ENCODE measurements around the gene USP27X.

The USP27X gene

DNA sequence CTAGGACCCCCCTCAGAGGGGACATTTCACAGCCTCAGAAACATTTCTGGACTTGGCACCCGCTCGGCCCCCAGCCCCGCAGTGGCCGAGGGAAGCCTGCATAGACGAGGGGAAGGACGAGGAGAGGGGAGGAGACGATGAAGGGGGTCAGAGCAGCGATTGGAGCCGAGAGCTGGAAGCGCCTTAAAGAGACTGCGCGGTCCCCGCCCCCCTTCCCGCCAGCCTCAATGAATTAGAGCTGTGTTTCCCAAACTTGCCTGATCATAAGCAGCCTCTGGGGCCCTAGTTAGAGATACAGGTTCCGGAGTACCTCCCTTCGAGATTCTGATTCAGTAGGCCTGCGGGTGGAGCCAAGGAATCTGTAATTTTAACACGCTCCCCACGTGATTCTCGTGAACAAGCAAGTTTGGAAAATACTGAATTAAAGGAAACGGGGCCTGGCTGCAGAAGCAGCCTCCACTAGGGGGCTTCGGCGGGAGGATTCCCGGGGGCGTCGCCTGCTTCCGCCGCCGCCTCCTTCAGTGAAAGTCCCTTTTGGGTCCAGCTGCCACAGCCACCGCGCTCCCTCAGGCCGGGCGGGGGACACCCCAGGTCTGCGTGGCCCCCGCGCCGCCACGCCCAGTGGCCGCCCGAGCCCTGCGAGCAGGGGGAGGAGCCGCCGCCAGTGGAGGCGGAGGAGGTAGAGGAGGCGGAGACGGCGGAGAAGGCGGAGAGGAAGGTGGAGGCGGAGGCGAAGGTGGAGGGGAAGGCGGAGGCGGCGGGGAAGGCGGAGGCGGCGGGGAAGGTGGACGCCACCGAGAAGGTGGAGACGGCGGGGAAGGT is at the start of gene USP27X:
USP27X (plus strand) TSS at position 651 of the 822 bp plus-strand sequence. CDS start 824 bp downstream, outside the sequence.
- DNase-seq = peak; percentile 54

DNA sequence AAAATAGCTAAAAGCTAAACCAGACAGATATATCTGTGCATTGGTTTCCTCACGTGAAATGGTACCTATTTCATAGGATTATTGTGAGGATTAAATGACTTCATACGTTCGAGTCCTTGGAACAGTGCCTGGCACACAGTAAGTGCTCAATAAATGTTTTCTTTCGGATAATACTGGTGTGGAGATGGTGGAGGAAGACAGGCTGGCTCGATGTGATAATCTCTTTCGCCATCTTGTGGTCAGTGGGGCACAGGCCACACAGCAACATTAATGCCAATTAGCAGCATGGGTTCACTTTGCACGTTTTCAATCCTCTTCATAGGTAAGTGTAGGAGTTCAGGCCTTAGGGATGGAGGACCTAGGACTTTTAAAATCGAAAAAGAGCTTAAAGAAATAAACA is 40.9 kb upstream of the USP27X start:
- DNase-seq = no peak

DNA sequence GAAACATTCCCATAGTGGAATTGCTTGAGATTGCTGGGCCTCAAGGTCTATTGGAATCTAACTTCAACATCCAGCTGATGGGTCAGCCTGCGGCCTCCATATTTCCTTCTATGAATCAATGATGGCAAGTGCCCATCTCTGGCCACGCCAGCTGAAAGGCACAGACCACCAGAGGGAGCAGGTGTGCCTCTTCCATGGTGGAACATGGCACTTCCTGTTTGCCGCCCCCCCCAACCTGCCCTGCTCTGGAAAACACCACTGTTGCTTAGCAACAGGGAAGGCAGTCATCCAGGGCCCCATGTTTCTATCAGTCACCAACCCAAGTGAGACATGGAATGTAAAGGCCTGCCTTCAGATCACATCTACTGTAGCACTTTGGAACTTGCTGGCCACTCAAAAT is 38.6 kb upstream of the USP27X start:
- no peak for DNase-seq

DNA sequence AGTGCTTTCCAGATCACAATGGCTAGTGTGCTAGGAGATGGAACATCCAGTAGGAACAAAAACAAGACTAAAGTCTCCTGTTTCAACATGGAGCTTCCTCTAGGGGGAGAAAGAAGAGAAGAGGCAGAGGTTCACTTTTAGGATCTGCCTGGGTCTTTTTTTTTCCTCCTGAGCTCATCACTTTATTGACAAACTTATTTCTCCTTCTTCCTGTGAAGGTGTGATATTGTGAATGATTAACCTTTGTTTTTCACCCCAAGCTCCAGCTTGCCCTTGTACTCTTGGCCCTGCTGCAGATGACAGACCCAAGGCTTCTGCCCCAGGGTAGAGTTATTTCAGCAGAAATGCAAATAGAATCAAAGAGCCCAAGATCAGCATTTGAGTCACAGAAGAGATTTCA is 36.7 kb upstream of the USP27X start:
- DNase-seq = no peak

DNA sequence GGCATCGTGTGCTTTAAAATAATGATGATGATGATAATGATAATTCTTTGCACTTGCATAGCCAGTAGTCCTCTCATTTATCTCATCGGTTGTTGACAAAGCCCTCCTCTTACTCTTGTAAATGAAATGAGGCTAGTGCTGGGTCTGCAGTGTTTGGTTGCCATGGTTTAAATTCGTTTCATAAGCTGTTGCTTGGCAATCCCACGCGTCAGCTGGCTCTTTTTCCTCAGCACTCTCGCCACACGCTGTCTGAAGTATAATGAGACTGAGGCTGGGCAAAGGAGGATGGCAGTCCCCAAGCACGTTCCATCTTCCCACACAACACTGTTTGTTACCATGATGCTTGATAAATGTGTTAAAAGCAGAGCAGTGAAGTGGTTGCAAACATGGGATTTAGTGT is 34.7 kb upstream of the USP27X start:
- no peak for DNase-seq

DNA sequence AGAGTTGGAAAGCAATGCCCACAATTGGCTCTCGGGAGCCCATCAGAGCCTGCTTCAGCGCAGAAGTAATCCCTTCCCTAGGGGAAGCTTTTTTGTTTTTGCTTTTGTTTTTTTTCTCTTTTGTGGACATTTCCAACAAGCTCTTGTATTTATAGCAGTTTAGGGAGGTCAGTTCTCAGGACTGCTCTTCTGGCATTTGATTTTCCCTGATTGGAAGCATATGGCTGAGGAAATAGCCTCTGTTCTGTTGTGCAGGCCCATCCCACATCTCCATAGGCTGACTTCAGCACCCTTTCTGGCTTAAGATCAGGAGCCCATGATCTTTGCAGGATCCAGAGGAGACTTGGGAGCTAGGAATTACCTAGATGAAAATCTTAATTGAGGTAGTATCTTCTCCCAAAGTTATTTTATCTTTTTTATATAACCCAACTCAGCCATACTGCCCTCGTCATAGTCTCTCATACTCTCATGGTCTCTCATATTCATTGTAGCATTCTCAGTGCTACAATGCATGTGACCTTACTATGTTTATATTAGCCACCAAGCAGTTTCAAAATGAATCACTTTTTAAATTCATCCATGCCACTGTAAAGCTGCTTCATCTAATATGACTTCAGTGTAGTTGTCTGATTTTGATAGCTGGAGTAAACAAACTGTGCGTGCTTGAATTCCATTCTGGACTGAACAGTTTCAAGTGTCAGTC is 33.4 kb upstream of the USP27X start:
- DNase-seq = no peak

DNA sequence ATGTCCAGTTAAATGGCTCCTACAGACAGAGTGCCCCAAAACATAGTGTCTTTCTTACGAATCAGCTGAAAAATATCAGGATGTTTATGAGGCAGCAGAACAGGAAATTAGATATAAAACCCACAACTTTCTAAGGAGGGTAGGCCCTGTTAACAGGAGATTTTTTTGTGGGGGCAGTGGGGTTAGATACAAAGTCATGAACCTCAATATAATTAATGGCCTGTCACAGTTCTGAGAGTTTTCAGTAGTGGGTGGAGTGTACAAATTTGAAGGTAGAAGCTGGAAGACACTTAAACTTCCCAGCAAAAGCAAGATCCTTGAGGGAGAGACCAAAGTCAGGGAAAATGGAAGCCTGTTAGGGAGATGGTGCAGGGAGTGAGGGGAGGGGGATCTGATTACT is 32.8 kb upstream of the USP27X start:
- no peak for DNase-seq

DNA sequence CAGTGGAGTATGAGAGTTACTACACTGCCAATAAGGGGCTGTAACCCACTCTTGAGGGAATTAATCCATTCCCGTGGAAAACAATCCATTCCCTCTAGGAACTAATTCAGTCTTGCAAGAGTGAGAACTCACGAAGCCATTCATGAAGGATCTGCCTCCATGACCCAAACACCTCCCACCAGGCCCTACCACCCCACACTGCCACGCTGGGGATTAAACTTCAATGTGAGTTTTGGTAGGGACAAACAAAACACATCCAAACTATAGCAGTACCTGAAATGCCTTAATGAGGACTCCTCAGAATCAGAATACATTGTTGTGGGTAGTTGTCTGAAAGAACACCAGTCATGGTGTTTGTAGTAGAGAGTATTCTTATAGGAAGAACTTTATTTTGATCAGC is 31.0 kb upstream of the USP27X start:
- no peak for DNase-seq

DNA sequence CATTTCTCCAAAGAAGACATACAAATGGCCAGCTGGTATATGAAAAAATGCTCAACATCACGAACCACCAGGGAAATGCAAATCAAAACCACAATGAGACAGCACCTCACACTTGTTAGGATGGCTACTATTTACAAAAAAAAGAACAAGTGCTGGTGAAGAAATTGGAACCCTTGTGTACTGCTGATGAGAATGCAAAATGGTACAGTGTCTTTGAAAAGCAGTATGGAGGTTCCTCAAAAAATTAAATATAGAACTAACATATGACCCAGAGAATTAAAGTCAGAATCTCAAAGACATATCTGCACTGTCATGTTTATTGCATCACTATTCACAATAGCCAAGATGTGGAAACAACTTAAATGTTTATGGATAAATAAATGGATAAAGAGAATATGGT is 29.3 kb upstream of the USP27X start:
- DNase-seq = no peak

DNA sequence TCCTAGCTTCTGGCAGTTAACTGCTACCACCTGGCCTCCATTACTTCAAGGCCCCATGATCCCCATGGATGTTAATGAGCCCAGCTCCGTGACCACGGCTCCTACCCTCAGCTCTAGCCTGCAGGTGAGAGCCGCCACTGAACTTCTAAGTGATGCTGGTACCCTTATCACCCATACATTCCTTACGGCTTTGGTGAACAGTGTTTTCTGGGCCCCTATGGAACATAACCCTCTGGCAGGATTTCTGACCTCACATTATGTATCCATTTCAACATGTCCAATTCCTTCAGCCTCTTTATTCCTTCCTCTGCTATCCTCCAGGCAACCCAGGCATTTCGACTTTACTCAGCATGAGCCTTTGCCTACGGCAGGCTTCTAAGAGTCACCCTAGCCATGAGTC is 25.6 kb upstream of the USP27X start:
- no peak for DNase-seq

DNA sequence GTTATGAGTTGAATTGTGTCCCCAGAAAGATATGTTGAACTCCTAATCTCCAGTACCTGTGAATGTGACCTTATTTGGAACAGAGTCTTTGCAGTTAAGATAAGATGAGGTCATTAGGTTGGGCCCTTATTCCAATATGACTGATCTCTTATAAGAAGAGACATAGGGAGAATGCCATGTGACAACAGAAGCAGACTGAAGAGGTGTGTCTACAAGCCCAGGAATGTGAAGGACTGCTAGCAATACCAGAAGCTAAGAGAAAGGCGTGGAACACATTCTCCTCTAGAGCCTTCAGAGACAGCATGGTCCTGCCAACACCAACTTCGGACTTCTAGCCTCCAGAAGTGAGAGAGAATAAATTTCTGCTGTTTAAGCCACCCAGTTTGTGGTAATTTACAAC is 22.5 kb upstream of the USP27X start:
- no peak for DNase-seq

DNA sequence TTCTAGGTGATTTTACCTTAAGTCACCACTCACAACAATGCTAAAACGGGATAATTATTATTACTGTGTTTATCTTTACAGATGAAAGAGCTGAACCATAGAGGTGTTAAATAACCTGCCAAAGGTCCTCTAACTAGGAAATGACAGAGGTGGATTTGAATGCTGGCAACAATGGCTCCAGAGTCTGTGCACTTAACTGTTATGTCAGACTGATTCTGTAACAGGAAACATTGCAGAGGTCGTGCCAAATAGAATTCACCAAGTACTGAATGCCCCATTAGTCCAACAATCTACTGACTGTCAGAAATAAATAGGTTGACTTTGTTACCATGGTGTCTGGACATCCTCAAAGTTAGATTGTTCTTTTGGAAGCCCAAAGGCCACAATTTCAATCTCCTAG is 20.9 kb upstream of the USP27X start:
- DNase-seq = no peak

DNA sequence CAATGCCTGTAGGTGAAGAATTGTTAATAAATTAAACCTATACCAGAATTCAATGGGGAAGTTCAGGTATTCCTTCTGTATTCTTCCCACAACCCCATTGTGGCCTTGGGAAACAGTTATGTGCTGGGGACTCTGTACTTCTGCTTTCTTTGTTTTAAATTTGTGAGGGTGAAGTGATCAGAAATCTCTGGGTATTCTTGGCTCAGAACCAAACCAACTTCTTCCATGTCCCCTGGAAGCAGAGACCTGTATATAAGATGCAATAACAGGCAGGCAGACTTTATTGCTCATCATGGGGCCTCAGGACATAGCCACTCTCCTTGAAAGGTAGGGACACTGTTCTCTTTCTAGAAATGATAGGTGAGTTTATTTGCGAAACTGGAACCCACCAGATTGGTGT is 19.8 kb upstream of the USP27X start:
- DNase-seq = no peak

DNA sequence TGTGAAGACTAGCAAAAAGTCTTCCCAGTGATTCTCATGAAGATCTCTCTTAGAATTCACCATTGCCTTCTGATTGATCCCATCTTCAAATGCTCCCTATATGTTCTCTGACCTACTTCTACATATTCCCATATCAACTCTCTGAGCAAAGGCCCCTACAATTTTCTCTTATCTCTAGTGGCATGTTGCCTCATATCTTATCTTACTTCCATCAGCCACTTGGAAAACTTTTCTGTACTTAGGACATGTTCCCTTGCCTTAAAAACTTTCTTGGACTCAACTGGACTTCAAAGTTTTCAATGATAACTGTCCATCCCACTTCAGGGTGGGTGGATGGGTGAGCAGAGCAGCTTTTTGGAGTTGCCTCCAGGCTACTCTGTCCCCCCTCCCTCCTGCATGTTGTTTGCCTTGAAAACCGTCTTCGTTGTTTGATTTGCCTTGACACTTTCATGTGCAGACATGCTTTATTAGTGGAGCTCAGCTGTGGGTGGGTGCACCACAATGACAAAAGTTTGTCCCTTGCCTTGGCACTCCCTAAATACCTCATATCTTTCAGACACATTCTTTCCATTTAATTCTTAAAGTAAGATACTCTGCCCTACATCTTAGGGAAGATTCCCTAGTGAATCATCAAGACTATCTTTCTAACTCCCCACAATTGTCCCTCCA is 18.3 kb upstream of the USP27X start:
- no peak for DNase-seq

DNA sequence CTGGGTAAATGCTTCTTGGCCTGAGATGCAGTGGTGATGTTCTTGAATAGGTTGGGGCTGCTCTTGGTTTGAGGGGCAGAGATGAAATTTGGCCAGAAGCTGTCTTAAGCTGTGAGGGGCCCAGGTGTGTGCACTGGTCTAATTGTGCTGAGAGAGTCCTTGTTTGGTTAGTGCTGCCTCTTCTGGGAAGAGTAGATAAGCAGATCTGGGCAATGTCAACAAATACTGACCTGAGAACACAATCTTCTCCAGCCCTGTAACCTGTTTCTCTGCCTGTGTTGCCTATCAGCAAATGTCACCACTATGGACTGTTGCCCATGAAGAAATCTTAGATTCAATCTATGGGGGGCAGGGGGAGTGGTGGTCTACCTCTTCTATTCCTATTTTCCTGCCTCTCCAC is 17.2 kb upstream of the USP27X start:
- DNase-seq = no peak

DNA sequence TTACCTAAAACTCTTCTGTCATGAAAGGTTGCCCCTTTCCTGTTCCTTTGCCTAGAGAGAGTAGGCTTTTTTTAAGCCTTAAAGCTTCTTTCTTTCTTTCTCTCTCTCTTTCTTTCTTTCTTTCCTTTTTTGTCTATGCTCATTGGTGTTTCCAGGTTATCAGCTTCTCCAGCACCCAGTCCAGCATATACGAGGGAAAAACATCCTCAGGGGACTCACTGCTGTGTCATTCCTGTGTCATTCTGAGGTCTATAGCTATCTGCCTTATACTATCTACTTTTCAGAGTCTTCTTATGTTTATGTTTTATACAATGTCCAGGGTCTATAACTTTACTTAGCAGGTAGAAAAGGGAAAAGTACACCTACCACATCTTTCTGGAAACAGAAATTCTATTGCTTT is 10.5 kb upstream of the USP27X start:
- no peak for DNase-seq

DNA sequence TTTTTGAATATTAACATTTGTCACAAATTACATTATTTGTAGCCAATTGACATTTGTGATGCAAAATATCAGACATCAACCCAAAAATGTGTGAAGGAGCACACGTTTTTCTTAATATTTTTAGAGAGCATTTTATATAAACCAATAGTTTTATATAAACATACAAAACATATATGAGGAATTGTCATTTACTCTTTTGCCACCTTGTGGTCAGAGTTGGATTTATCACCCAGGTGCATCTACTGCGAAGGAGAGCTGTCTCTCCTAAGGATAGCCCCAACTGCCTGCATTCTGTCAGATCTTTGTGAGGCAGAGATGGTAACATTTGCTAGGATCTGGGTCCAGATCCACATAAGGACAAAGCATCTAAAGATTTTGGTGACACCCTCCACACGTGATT is 2.5 kb upstream of the USP27X start:
- DNase-seq = peak; percentile 0

DNA sequence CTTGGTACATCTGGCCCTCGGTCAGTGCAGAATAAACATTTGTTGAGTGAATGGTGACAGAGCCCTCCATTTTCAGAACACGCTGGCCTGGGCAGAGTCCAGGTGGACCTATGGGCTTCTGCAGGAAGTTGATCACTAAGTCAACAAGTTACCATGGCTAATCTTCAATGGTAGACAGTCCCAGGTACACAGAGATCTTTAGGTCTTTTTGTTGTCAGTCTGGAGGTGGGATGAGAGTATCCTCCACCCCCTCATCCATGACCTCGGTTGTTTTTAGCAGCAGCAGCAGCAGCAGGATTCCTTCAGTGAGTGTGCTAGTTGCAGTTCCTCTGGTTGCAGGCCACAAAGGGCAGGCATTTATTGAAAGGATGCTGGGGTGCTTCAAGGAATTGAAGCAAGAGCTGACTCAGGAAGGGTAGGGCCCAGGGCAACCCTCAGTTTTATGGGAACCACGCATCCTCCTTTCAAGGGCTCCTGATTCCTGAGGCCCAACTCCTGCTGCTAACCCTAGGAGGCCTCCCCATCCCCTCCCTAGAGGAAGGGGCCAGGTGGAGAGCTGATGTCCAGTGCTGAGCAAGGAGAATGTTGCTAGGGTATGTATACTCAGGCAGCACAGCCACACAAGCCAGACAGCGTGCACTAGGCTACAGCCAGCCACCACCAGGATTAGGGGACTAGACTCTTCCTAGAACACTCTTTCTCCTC is 1.7 kb upstream of the USP27X start:
- no peak for DNase-seq

DNA sequence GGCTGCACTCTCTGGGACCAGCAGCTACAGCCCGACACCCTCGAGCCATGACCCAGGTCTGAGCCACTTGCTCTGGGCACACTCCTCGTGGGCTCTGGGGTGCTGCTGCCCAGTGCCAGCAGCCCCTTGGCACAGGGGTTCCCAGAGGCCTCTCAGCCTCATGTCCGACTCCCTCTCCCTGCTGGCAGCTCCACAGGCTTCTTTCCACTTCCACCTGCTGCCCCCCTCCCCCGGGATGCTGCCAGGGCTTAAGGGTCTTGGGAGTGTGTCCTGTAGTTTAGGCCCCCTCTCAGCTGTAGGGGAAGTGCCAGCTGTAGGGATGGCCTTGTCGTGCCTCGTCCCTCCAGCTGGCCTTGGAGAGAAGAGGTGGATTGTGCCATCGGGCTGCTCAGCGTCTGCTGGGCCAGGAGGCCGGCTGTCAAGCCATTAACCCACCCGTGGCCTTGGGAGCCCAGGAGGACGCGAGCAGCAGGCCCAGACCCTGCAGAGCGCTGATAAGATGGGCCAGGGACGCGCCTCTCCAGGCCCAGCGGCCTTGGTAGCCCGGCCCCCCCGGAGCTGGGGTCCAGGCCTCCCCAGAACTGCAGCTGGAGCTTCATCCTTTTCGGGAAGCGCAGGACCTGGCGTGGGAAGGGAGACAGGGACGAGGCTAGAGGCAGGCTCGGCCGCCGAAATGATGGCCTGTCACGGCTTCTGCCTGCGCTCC is 1.0 kb upstream of the USP27X start:
- DNase-seq = no peak

DNA sequence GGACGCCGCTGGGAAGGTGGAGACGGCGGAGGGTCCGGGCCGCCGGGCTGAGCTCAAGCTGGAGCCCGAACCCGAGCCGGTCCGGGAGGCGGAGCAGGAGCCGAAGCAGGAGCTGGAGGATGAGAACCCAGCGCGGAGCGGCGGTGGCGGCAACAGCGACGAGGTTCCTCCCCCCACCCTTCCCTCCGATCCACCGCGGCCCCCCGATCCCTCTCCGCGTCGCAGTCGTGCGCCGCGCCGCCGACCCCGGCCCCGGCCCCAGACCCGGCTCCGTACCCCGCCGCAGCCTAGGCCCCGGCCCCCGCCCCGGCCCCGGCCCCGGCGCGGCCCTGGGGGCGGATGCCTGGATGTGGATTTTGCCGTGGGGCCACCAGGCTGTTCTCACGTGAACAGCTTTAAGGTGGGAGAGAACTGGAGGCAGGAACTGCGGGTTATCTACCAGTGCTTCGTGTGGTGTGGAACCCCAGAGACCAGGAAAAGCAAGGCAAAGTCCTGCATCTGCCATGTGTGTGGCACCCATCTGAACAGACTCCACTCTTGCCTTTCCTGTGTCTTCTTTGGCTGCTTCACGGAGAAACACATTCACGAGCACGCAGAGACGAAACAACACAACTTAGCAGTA is 483 bp downstream of the USP27X start:
- DNase-seq = no peak

DNA sequence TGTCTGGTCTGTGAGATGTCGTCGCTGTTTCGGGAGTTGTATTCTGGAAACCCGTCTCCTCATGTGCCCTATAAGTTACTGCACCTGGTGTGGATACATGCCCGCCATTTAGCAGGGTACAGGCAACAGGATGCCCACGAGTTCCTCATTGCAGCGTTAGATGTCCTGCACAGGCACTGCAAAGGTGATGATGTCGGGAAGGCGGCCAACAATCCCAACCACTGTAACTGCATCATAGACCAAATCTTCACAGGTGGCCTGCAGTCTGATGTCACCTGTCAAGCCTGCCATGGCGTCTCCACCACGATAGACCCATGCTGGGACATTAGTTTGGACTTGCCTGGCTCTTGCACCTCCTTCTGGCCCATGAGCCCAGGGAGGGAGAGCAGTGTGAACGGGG is 1.4 kb downstream of the USP27X start:
- DNase-seq = no peak

DNA sequence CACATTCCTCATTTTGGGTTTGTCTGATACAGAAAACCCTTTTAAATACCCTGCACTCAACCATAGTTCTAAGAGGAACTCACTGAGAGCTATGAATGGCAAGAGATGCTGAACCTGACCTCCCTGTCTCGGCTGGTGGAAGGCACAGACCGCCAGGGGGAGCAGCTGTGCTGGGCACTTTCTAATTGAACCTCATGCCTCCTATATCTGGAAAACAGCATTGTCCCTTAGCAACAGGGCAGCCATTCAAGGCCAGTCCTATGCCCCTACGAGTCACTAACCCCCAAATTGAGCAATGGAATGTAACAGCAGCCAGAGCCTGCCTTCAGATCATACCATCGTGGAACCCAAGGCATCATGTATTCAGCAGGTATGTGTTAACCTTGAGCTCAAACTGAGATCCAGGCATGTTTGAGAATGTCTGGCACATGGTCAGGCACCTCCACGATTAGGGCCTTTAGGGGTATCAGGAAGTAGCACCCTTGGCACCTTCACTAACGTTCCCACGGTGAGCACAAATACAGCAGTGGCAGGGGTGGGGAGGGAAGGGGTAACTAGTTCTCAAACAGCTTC is 5.1 kb downstream of the USP27X start:
- peak; percentile 0 for DNase-seq
